IPS DF 4.7 (cell line): ENCODE measurements around the gene JPT2.
"Not testable (repeated sequence)": the region's sequence is repeated elsewhere in the genome, so short reads cannot be mapped to it uniquely, and the experiment has no call there.

ENCODE experiments used
- DNase-seq: peaks from one replicate; pipeline ENCODE4 v3.0.0-alpha.2; 2013; ENCODE audit warnings: low spot score; ENCODE audit errors: extremely low read depth

Gene JPT2

GRCh38 chr16:1707193-1707790 lies 29.2 kb downstream of the JPT2 start:
- DNase-seq: no peak

GRCh38 chr16:1708083-1708767 lies 30.1 kb downstream of the JPT2 start:
- DNase-seq: no peak

GRCh38 chr16:1708768-1709180 lies 30.7 kb downstream of the JPT2 start:
- DNase-seq: no peak

- DNase-seq: no peak
Measured at GRCh38 chr16:1709356-1709755, 31.3 kb downstream of the JPT2 start.

- DNase-seq: no peak
Measured at GRCh38 chr16:1710811-1711507, 32.9 kb downstream of the JPT2 start.

- DNase-seq: no peak
Measured at GRCh38 chr16:1712791-1713261, 34.7 kb downstream of the JPT2 start.

- no peak for DNase-seq
Measured at GRCh38 chr16:1713331-1713730, 35.3 kb downstream of the JPT2 start.

GRCh38 chr16:1713933-1714332 lies 35.9 kb downstream of the JPT2 start:
- DNase-seq: no peak

- DNase-seq: no peak
Measured at GRCh38 chr16:1715220-1715619, 37.1 kb downstream of the JPT2 start.

GRCh38 chr16:1718236-1718635 lies 40.2 kb downstream of the JPT2 start:
- DNase-seq: not testable (repeated sequence)

- DNase-seq: not testable (repeated sequence)
Measured at GRCh38 chr16:1719559-1720229, 41.6 kb downstream of the JPT2 start.

- no peak for DNase-seq
Measured at GRCh38 chr16:1721372-1721771, 43.3 kb downstream of the JPT2 start.

GRCh38 chr16:1723450-1724147 lies 45.5 kb downstream of the JPT2 start:
- no peak for DNase-seq

GRCh38 chr16:1724491-1724890 lies 46.4 kb downstream of the JPT2 start:
- DNase-seq: no peak

- no peak for DNase-seq
Measured at GRCh38 chr16:1726661-1727502, 48.8 kb downstream of the JPT2 start.

- no peak for DNase-seq
Measured at GRCh38 chr16:1727651-1728624, 49.9 kb downstream of the JPT2 start.

GRCh38 chr16:1729026-1729425 lies 50.9 kb downstream of the JPT2 start:
- no peak for DNase-seq

- DNase-seq: no peak
Measured at GRCh38 chr16:1729445-1729844, 51.4 kb downstream of the JPT2 start.

- DNase-seq: no peak
Measured at GRCh38 chr16:1731073-1731472, 53.0 kb downstream of the JPT2 start.
